K562 (cell line): ENCODE results near the gene ATCAY.

Experiments used
- KDM1A ChIP-seq, 2 experiments: fragments of 450-650 bp; IDR thresholded peaks; 2 replicates each; pipeline ENCODE4 v1.6.1; 2016; ENCODE audit warnings: mild to moderate bottlenecking in 2 of 2
- RAD21 ChIP-seq, 2 experiments: fragments of 250-450 bp in 1 of 2; fragments of 450-650 bp in 1 of 2; sonication (Bioruptor Pico) in 1 of 2; formaldehyde crosslinking in 1 of 2; IDR thresholded peaks in 1 of 2; conservative IDR thresholded peaks in 1 of 2; 2 replicates each; pipeline versions ENCODE4 v1.4.0 to v1.8.0; 2020 to 2022; ENCODE audit warnings: mild to moderate bottlenecking in 2 of 2, moderate library complexity in 1 of 2
- TAF1 ChIP-seq: IDR thresholded peaks from 2 replicates; pipeline ENCODE4 v1.6.1; 2011; ENCODE audit warnings: mild to moderate bottlenecking, low read length, moderate library complexity; ENCODE audit not compliant: insufficient read depth, control insufficient read depth, severe bottlenecking; ENCODE audit errors: extremely low read depth

- no peak for TF ChIP-seq KDM1A (IDR thresholded peaks at IDR 0.05)
- TF ChIP-seq TAF1, result no peak
- no peak for TF ChIP-seq RAD21 (CRISPR knock-in tag; conservative IDR thresholded peaks at IDR 0.05 in 1 of 2, IDR thresholded peaks at IDR 0.05 in 1 of 2)
Measured at GRCh38 chr19:3976495-3977241, 96.2 kb downstream of the ATCAY start.
